ENCODE results near the gene DAB2IP.

DAB2IP gene

DNA sequence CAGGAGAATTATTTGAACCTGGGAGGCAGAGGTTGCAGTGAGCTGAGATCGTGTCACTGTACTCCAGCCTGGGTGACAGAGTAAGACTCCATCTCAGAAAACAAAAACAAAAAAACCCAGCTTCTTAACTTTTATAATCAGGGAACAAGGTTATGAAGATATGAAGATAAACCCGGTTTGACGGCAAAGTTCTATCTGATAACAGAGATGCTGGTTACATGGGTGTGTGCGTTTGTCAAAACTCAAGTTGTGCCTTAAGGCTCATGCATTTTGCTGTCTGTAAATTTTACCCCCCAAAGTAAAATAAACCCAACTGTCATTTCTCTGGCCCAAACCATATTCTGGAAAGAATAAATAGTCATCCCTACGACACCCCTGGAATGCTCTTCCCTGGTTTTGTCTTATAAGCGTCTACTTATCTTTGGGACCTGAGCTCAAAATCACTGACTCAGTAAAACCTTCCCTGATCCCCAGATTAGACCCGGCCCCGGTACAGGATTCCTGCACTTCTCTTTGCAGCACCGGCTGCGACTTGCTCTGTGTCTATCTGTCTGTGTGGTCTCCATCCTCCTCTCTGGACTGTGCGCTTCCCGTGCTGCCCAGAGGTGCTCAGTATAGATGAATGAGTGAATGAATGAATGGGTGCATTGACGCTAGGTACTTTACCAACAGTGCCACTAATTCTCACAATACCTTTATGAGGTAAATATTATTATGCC, 172.2 kb downstream of the DAB2IP start:
- DNase-seq, result no peak

DNA sequence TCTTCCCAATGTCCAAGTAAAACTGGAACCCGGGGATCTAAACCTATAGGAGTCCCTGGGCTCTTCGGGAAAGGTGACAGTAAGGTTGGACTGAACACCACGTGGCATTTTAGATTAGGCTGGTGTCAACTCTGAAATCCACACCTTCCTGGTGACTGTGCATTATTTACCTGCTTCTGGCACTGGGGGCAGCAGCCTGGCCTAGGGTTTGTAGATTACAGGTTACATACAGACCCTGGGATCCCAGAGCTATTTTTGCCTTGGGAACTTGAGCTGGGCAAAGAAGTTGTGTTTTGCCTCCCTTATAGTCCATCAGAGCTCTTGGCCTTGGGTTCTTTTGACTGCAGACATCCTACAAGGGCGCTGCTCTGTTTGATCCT, 173.2 kb downstream of the DAB2IP start:
- no peak for DNase-seq

DNA sequence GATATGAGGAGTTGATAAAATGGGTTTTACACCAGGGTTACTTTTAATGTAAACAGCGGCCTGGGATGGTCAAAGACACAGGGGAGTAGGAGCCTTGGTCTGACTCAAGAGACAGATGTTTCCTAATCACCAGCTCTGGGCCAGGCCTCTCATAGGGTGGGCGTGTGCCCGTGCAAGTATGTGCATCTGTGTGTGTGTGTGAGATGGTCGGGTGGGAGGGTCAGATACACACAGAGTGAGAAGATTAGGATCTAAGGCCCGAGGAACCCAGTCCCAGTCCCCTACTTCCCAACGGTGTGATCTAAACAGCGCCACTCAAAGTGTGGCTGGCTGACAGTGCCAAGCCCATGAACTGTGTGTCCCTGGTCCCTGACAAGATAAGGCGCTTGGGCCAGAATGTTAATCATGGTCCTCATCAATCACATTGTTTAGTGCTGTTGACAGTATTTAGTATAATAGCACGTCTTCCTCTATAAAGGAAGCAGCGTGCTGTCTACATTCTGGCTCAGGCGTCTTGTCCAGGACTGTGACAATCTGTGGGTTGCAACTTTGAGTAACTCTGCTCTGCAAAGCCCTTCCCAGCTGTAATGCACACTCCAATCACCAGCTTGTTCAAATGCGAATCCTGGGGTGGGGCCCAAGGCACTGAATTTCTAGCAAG, 173.7 kb downstream of the DAB2IP start:
- DNase-seq, result no peak

DNA sequence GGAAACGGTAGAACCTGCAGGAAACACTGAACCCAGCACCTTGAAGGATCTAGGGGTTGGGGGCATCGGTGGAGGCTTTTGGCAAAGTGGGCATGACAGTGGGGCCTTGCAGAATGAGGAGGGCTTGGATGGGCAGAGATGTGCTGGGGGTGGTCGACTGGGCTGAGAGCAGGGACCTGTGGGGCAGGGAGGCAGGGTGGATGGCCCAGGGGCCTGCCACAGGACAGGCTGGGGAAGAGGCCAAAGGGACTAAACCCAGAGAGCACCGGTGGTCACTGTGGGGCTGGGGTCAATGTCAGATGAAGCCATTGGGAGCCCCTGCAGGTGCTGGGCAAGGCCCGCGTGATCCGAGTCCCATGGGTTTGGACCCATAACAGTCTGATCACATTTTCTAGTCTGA, 175.3 kb downstream of the DAB2IP start:
- DNase-seq, result no peak

DNA sequence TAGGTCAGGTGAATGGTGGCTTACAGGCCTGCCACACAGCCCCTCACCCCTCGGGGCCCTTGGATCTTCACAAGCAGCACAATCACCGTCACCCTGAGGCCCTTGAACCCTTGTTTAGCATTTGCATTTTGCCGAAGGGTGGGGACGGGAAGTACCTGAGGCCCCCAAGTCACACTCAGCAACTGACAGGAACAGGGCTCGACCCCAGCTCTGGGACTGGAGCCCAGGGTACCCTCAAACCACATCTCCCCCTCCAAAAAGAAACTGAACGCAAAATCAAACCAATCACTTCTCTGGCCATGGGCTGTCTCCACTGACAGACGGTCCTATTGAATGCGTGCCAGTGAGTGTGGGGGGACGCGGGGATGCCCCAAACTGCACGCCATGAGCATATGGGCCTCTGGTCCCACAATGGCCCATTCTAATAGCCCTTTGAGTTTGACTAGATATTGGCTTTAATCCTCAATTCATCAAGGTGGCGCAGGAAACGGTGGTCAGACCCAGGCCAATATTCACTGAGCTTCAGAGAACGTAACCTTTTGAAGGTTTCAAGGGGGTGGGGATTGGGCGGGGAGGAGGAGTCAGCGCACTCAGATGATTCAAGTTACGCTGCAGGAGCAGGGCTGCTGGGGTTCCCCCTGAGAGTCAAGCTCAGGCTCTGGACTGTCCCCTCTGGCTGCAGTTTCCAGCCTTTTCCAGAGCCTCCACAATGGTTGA, 176.0 kb downstream of the DAB2IP start:
- DNase-seq, result no peak

DNA sequence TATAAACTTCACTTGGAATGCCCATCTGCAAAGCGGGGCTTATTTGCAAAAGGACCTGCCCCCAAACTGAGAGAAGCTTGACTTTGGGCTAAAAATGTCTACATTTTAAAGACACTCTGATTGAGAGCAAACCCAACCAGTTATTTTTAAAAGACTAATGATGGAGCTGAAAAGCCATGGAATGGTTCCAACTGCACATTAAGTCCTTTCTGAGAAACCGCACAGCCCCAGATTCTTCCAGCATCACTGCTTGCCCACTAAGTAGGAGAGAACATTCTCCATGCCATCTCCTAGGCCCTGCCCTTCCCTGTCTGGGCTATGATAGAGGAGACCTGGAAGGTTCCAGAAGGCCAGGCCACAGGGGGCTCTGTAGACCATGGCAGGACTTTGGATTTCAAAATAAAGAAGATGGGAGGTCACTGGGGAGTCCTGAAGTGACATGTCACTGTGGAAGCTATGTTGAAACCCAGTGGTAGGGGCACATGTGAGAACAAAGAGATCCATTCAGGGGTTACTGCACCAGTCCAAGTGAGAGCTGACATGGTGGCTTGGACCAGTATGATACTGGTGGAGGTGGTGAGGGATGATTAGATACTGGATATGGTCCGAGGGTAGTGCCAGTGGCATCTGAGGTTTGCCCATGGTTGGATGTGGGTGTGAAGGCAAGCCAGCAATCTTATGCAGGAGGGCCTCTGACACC, 179.2 kb downstream of the DAB2IP start:
- DNase-seq, result no peak

DNA sequence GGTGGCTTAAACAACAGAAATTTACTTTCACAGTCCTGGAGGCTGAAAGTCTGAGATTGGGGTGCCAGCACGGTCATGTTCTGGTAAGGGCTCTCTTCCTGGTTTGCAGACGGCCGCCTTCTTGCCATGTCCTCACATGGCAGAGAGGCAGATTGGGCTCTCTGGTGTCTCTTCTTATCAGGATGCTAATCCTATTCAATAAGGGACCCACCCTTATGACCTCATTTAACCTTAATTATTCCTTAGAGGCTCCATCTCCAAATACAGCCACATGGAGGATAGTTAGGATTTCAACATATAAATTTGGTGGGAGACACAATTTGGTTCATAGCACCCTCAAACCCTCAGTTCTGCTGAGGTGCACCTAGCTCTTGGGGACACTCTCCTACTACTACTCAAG, 180.4 kb downstream of the DAB2IP start:
- no peak for DNase-seq

DNA sequence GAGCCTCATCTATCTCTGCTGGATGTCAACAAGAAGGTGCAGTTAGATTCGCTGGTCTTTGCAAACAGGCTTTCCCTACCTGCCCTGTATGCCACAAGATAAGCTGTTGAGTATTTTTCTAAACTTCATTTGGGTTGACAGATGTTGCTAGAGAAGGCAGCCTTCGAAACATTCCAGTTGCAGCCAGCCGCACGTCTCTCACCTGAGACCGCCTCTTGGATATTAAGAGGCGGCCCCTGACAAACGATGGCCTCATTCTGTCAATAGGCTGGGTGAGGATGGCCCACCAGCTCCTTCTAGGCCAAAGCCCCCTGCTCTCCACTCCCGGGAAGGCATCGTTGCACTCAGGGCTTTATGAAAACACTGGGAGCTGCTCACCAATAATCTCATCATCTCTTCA, 181.6 kb downstream of the DAB2IP start:
- DNase-seq, result no peak
